Smooth muscle cell (in vitro differentiated cells): ENCODE measurements around the gene NPPB. TPM values are rescaled to one million over a fixed set of nuclear protein-coding genes. Genes with fewer than 3 reads are reported as not detected.

Experiments used
- DNase-seq: peaks from one replicate; lab custom pipeline; 2025; ENCODE audit not compliant: unreplicated experiment; lab: John Stamatoyannopoulos, UW
- H2AFZ ChIP-seq: fragments of 200-600 bp; sonication (generic); 2 replicates; pipeline ENCODE4 v1.6.0; 2016; ENCODE audit warnings: antibody characterized with exemption, low read depth, mild to moderate bottlenecking
- H3F3A ChIP-seq: fragments of 200-600 bp; sonication (generic); 2 replicates; pipeline ENCODE4 v1.6.0; 2017; ENCODE audit warnings: antibody characterized with exemption, low read depth
- H3K27ac ChIP-seq: fragments of 200-600 bp; sonication (generic); 2 replicates; pipeline ENCODE4 v1.5.1; 2016; ENCODE audit warnings: low read depth, mild to moderate bottlenecking
- H3K27me3 ChIP-seq: fragments of 200-600 bp; sonication (generic); 2 replicates; pipeline ENCODE4 v1.6.1; 2016; ENCODE audit warnings: low read depth, mild to moderate bottlenecking
- H3K36me3 ChIP-seq: fragments of 200-600 bp; sonication (generic); 2 replicates; pipeline ENCODE4 v1.5.1; 2016; ENCODE audit warnings: low read depth
- H3K4me1 ChIP-seq: fragments of 200-600 bp; sonication (generic); 2 replicates; pipeline ENCODE4 v1.5.1; 2016; ENCODE audit warnings: low read depth
- H3K4me2 ChIP-seq: fragments of 200-600 bp; sonication (generic); 2 replicates; pipeline ENCODE4 v1.6.0; 2016; ENCODE audit warnings: mild to moderate bottlenecking
- H3K4me3 ChIP-seq: fragments of 200-600 bp; sonication (generic); 2 replicates; pipeline ENCODE4 v1.5.1; 2016; ENCODE audit warnings: mild to moderate bottlenecking
- H3K79me2 ChIP-seq: fragments of 200-600 bp; sonication (generic); 2 replicates; pipeline ENCODE4 v1.6.0; 2016; ENCODE audit warnings: low read depth, mild to moderate bottlenecking
- H3K9ac ChIP-seq: fragments of 200-600 bp; sonication (generic); 2 replicates; pipeline ENCODE4 v1.6.0; 2016; ENCODE audit warnings: low read depth
- H3K9me3 ChIP-seq: fragments of 200-600 bp; sonication (generic); replicated peaks from 2 replicates; pipeline ENCODE4 v1.5.1; 2016; ENCODE audit warnings: low read depth
- H4K20me1 ChIP-seq: fragments of 200-600 bp; sonication (generic); 2 replicates; pipeline ENCODE4 v1.6.0; 2016; ENCODE audit warnings: low read depth
- WGBS: methylation state at CpG from one replicate; pipeline ENCODE4 v1.1.7; 2016; ENCODE audit warnings: low lambda C conversion rate; 5-methylcytosine and 5-hydroxymethylcytosine counted together
- polyA plus RNA-seq: library from polyadenylated mRNA; unstranded; fragments of >200 nt; fragmentation: Nextera tagmentation; extraction: Ambion mirVana; gene quantifications from 2 replicates; pipeline ENCODE4 v1.2.1, GENCODE V29; 2016
- total RNA-seq: library from RNA; depleted of rRNA; stranded (reverse); fragments of >200 nt; gene quantifications from 2 replicates; pipeline ENCODE4 v1.2.3, GENCODE V29; 2014
- TF ChIP-seq, protein P1 (sequence below): fragments of 200-600 bp; sonication (generic); IDR thresholded peaks from 2 replicates; pipeline ENCODE4 v1.5.1; 2017; ENCODE audit warnings: borderline replicate concordance, mild to moderate bottlenecking, antibody characterized with exemption; ENCODE audit not compliant: insufficient read depth, poor library complexity, severe bottlenecking

Gene NPPB
- total and polyA plus RNA-seq, 2 experiments from 2014 or later = 9.5 to 12.2 TPM

- TF ChIP-seq, protein P1, sequence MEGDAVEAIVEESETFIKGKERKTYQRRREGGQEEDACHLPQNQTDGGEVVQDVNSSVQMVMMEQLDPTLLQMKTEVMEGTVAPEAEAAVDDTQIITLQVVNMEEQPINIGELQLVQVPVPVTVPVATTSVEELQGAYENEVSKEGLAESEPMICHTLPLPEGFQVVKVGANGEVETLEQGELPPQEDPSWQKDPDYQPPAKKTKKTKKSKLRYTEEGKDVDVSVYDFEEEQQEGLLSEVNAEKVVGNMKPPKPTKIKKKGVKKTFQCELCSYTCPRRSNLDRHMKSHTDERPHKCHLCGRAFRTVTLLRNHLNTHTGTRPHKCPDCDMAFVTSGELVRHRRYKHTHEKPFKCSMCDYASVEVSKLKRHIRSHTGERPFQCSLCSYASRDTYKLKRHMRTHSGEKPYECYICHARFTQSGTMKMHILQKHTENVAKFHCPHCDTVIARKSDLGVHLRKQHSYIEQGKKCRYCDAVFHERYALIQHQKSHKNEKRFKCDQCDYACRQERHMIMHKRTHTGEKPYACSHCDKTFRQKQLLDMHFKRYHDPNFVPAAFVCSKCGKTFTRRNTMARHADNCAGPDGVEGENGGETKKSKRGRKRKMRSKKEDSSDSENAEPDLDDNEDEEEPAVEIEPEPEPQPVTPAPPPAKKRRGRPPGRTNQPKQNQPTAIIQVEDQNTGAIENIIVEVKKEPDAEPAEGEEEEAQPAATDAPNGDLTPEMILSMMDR = no peak
- Histone ChIP-seq H3K27me3 (no peaks in the 10 kb centered on the region), H3K27ac (no peak overlapping the region), H3K9me3 (no peaks in the 10 kb centered on the region), H3K36me3 (no peaks in the 10 kb centered on the region), H3K4me3 (no peak overlapping the region), H3K4me2 (no peak overlapping the region), H3K4me1 (no peaks in the 10 kb centered on the region), H3K9ac (no peak overlapping the region), H3F3A (no peaks in the 10 kb centered on the region), H3K79me2 (no peaks in the 10 kb centered on the region), H4K20me1 (no peaks in the 10 kb centered on the region), H2AFZ (no peak overlapping the region)
- 84% methylated on average over 6 of the region's 6 CpGs for WGBS
- DNase-seq = no peak
Observed at GRCh38 chr1:11877074-11877473, 18.3 kb upstream of the NPPB start.

- Histone ChIP-seq H3K4me2 (no peak overlapping the region), H3K4me3 (no peak overlapping the region), H4K20me1 (no peaks in the 10 kb centered on the region), H2AFZ (no peak overlapping the region), H3K36me3 (no peaks in the 10 kb centered on the region), H3F3A (no peaks in the 10 kb centered on the region), H3K9me3 (no peaks in the 10 kb centered on the region), H3K79me2 (no peaks in the 10 kb centered on the region), H3K27me3 (no peaks in the 10 kb centered on the region), H3K9ac (no peak overlapping the region), H3K27ac (no peak overlapping the region), H3K4me1 (no peaks in the 10 kb centered on the region)
- TF ChIP-seq, protein P1 = no peak
- WGBS = 90% methylated on average over 10 of the region's 10 CpGs
- no peak for DNase-seq
Observed at GRCh38 chr1:11875094-11875493, 16.3 kb upstream of the NPPB start.

GRCh38 chr1:11874624-11875023, 15.9 kb upstream of the NPPB start:
- no peak for DNase-seq
- H3K9me3 ChIP-seq = no peaks in the 10 kb centered on the region
- H3K36me3 ChIP-seq = no peaks in the 10 kb centered on the region
- no peaks in the 10 kb centered on the region for H3K27me3 ChIP-seq
- H4K20me1 ChIP-seq = no peaks in the 10 kb centered on the region
- TF ChIP-seq, protein P1 = no peak
- H3K27ac ChIP-seq = no peak overlapping the region
- H3K4me1 ChIP-seq = no peaks in the 10 kb centered on the region
- H3K9ac ChIP-seq = no peak overlapping the region
- no peak overlapping the region for H3K4me3 ChIP-seq
- no peak overlapping the region for H3K4me2 ChIP-seq
- H3K79me2 ChIP-seq = no peaks in the 10 kb centered on the region
- no peak overlapping the region for H2AFZ ChIP-seq
- WGBS = 81% methylated on average over 6 of the region's 6 CpGs
- H3F3A ChIP-seq = no peaks in the 10 kb centered on the region

DNA sequence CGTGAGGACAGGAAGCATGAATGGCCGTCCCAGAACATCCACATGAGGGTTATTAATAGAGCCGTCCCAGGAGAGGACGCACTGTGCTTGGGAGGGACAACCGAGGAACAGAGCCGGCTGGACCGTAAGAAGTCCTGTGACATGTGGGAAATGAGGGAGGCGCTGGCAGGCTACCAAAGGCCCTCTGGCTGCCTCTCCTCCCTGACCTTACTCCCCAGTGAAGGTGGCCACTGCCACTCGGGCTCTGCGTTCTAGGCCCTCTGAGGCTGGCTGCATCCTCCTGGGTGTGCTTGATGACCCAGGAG, 15.5 kb upstream of the NPPB start:
- no peak overlapping the region for H3K9ac ChIP-seq
- no peak overlapping the region for H3K4me3 ChIP-seq
- DNase-seq = no peak
- H3K79me2 ChIP-seq = no peaks in the 10 kb centered on the region
- no peaks in the 10 kb centered on the region for H3K27me3 ChIP-seq
- no peak overlapping the region for H3K4me2 ChIP-seq
- H3K4me1 ChIP-seq = no peaks in the 10 kb centered on the region
- no peaks in the 10 kb centered on the region for H4K20me1 ChIP-seq
- H3F3A ChIP-seq = no peaks in the 10 kb centered on the region
- H3K9me3 ChIP-seq = no peaks in the 10 kb centered on the region
- H2AFZ ChIP-seq = no peak overlapping the region
- WGBS = 85% methylated on average over 10 of the region's 10 CpGs
- H3K27ac ChIP-seq = no peak overlapping the region
- TF ChIP-seq, protein P1 = no peak
- no peaks in the 10 kb centered on the region for H3K36me3 ChIP-seq
